NCI-H82 treated with DMSO at 0.1 percent for 48 hours (cell line): Measurements from ENCODE around the gene GRM7.
"Not testable (repeated sequence)": the region's sequence is repeated elsewhere in the genome, so short reads cannot be mapped to it uniquely, and the experiment has no call there.

ENCODE experiments used
- DNase-seq: peaks from one replicate; lab custom pipeline; 2025; ENCODE audit not compliant: unreplicated experiment; lab: John Stamatoyannopoulos, UW

GRM7 gene

DNA sequence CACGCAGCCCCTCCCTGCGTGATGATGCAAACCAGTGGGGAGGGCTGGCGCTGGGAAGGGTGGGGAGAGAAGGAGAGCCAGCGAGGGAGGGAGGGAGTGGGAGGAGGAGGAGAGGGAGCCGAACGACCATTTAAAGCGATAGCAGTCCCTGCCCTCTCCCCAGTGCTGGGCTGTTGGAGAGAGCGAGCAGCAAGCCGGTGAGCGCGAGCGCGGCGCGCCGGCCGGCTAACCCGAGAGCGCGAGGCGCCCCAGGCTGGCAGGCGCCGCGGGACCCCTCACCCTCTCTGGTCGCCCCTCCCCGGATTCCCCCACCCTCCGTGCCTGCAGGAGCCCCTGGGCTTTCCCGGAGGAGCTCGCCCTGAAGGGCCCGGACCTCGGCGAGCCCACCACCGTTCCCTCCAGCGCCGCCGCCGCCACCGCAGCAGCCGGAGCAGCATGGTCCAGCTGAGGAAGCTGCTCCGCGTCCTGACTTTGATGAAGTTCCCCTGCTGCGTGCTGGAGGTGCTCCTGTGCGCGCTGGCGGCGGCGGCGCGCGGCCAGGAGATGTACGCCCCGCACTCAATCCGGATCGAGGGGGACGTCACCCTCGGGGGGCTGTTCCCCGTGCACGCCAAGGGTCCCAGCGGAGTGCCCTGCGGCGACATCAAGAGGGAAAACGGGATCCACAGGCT lies at the start of gene GRM7:
Gene GRM7, plus strand, starts transcription at position 162 of the 671 bp plus-strand sequence.
- no peak for DNase-seq

DNA sequence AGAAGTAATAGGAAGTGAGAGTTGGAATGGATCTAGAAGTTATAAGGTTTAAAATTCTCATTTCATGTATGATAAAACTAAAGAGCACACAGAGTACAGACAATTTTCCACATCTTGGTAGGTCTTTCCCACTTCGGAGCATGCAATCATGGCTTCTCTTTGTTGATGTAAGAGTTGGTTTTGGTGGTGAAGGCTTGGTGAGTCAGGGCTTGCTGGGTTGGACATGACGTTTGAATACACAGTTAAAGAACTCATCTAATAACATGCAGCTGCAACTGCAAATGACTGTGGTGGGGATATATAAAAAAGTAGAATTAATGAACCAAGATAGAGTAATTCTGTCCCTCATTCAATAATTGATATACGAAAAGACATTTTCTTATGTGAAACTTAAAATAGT lies 39.5 kb upstream of the GRM7 start:
- no peak for DNase-seq

DNA sequence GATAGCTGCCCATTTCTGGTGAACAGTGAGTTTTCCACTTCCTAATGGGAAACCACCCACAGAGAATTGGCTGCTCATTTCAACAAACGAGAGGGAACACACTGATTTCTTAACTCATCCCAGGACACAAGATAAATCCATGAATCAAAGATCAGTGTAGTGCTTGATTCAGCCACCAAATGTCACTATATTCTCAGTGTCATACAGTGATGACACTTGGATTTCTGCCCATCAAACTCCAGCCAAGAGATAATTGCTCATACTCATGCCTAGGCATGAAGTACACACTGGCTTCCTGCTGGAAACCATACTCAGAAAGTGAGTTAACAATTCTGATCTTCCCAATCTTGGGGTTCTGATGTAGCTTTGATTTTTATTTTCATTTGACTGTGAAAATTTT lies 35.4 kb upstream of the GRM7 start:
- DNase-seq = no peak

DNA sequence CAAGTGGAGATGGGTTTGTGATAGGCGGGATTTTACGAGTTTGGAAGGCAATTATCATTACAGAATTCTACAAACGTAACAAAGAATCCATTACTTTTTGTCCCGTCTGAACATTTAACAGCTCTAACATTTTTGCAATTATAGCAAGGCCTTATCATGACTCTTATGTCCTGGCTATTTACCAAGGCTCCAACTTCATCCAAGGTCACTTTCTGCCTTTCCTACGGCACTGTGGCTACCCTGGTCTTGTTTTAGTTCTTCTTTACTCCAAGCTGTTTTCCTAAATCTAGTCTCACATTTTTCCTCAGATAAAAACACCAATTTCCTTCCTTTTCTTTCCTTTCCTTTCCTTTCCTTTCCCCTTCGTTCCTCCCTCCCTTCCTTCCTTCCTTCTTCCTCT lies 33.5 kb upstream of the GRM7 start:
- DNase-seq = no peak

DNA sequence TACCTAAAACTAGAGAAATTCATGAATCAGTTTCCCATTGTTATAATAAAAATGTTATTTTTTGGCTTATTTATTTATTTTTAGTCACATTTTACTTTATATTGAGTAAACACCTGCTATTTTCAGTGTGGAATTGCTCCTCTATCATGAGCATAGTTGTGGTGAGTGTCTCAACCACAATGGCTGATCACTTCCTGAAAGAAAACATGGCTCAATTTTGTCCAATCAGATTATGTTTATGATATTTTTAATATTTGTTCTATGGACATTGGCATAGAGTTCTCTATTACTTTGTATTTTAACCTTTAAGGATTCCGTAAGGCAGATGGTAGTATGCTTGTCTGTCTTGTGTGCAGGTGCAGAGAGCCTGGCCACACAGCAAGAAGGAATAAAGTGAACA lies 16.2 kb upstream of the GRM7 start:
- DNase-seq = no peak

DNA sequence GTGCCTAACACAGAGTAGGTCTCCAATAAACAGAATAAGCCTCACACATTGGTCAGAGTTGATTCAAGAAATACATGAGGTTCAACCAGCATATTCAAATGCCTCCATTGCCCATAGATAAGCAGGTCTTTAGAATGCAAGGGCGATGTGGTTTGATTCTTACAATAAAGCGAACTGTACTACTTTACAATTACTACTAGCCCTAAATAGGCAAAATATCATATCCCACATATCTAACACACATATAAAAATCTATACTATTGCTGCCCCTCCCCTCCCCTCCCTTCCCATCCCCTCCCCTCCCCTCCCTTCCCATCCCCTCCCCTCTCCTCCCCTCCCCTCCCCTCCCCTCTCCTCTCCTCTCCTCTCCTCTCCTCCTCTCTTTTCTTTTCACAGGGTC lies 6.7 kb upstream of the GRM7 start:
- DNase-seq = no peak

DNA sequence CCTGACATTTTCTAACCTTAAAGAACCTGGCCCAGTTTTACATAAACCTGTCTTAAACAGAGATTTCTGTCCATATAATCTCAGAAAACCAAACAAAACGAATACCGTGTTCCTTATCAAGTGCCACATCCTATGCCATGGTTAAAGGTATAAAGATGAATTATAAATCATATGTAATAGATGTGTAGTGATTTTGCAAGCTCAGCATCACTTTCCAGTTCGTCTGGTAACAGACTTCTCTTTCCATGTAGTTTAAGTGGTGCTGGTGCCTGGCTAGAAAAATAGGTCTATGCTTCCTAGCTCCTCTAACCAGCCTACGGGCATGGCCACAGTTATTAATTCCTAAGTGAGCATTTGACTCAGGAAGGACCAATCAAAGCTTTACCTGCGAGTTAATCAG lies 3.4 kb upstream of the GRM7 start:
- no peak for DNase-seq

DNA sequence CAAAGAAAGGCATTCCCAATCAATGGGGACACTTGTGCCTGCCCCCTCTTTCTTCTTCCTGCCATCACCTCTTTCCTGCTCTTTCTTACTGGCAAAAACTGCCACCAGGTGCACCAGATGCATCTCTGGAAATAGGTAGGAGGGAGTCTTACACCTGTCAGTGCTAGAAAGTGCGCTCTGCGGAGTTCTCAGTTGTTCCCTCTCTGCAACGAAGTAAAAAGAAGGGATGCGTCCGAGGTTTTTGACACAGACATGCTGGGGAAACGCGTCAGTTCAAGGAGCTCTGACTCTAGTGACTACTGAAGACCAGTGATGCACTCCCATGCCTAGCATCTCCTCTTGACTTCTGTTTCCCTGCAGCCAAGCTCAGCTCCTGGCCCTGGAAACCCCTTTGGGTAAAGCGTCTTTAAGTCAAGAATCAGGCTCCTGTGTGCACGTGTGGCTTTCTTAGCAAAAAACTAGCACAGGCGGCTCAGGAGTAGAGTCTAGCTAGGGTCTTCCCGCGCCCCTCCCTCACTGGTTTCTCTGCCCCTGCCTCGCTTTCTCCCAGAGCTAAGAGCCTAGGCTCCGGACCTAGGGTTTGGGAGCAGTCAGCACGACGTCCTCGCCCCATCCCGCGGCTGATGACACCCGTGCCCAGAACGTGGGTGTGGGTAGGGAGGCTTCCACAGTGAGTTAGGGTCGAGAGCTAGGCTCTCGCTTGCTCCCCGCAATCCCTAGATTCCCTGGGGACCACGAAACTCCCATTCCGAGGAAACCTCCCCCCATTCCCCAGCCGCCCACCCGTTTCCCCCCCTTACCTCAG lies 564 bp upstream of the GRM7 start:
- no peak for DNase-seq

DNA sequence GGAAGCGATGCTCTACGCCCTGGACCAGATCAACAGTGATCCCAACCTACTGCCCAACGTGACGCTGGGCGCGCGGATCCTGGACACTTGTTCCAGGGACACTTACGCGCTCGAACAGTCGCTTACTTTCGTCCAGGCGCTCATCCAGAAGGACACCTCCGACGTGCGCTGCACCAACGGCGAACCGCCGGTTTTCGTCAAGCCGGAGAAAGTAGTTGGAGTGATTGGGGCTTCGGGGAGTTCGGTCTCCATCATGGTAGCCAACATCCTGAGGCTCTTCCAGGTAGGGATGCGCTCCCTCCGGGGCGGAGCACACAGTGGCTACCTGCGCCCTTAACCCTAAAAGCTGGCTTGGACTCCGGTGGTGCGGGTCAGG lies 698 bp downstream of the GRM7 start:
- no peak for DNase-seq

DNA sequence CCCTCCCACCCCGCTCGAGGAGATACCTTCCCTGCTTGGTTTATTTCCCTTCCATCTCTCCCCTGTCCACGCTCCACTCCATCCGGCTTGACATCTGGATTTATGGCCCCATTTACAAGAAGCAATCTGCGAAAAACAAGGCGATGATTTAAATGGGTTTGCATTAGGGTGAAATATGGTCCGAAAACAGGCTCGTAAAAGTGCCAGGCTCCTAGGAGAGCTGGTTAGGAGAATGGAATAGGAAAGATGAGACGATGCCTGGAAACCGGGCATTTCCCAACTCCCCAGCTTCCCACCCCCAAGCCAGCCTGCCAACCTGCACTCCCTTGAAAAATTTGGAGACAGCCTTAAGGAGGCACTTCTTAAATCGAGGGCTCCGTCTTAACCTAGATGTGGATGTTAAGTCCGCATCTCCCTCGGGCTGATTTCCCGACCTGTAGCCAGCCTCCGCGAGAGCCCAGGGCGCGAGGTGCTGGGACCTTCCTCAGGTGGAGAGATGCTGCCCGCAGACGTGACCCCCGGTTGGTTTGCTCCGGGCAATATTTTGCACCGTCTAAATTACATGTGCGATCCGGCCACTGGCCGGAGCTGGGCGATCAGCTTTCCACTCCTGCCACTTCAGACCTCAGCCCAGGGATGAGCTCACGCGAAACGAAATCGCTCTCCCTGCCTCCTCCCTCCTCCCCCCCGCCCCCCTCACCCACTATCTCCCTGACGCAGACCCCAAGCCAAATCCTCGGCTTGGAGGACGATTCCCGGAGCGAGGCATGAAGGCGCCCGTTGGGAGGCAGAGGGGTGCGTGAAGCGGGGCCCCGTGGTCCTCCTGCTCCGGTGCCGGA lies 1.3 kb downstream of the GRM7 start:
- no peak for DNase-seq

DNA sequence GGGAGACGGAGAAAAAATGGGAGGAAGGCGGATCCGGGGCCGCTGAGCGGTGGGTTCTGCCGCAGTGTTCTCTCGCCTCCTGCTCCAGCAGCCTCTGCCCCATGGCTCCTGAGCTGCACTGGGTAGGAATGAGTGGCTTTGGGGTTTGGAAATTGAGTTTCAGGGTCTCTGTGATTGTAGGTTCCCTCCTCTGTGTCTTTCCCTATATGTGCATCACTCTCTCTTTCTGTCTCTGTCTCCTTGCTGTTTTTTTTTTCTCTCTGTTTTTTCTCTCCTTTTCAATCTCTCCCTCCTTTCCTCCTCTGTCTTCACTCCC lies 1.9 kb downstream of the GRM7 start:
- DNase-seq = no peak

DNA sequence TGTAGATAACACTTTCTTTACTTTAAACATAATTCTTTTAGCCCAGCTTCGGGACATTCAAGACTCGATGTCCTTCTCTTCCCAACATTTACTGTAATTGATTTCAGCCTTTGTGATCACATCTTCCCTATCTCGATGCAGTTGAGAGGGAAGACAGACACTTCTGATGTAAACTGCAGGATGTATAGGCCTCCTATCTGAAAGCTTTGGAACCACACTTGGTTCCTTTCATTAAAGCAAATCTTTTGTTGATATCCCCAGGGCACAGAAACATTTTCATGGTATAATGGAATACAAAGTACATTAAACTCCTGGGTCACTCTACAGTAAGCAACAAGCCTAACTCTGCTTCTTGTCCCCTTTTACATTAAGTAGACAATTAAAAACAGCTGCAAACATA lies 6.4 kb downstream of the GRM7 start:
- no peak for DNase-seq

DNA sequence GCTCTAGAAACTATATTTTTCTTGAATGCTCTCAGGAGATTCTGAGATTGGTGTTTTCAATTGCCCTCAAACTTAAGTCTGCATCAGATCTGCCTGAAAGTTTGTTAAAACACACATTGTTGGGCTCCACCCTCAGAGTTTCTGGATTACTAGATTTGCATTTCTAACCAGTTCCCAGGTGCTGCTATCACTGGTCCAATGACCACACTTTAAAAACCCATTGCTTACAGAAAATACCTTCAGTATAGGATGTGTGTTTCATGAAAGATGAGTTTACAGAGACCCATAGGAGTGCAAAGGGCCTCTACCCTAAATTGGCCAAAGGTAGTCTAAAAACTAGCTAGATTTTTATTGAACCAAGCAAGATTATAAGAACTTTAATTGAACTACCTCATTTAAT lies 17.8 kb downstream of the GRM7 start:
- no peak for DNase-seq

DNA sequence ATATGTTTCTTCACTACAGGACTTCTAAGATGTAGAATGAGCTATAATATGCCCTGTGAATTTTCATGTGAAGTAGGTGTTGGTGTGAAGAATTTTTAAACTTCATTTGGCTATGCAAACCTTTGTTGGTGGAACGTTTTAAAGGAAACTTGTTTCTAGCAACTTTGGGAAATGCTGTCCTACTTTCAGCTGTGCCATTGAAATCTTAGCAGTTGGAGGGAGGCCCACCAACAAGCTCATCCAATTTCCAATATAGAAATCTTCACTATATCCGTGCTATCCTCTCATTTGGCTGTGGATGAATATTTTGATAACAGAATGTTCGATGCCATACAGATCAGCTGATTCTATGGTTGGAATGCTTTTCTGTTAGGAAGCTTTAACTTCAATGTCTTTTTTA lies 51.3 kb downstream of the GRM7 start:
- DNase-seq = no peak

DNA sequence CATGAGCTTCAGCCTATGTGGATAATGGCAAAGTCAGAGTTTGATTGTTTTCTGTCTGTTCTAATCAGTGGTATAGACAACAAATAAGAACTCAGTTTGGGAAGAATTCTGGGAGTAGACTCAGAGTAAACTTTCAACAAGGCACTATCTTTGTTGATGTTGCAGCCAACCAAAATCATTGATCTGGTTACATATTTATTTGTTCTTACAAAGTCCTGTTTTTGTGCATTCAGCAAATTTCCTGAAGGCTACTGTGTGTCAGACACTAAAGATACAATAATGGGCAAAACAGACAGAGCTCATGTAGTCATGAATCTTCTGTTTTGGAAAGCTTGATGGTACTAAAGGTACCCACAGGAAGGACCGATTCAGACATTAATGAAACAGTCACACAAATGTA lies 55.0 kb downstream of the GRM7 start:
- no peak for DNase-seq

DNA sequence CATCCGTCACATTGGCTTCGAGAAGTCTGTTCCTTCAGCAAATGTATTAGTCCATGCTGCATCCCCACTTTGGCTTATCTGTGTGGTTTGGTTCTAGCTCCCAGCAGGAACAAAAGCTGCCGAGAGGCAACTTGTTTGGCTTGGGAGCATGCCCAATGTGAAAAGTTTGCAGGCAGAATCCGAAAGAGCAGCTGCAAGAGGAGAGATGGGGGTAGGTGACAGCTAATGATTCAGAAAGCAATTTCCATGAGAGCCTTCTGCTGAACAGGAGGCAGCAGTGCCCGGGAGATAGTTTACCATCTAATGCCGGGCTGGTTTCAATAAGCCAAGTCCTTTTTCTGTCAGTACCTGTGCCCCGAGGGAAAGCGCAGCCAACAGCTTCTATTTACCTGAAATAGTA lies 60.2 kb downstream of the GRM7 start:
- no peak for DNase-seq

DNA sequence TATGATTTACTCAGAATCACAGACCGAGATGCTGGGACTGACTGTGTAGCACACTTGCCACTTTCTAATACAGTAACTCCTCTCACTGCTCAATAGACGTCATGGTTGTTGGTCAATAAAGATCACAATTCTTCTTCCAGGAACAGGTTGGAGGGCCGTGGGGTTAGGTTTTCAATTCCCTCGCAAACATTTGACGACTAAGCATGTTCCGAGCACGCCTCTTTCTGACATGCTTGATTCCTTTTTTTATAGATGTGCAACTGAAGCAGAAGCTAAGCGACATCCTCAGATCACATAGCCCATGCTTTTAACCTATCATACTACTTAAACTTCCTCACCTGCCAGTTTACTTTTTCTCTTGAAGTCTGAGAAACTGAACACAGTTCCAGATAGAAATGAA lies 61.0 kb downstream of the GRM7 start:
- no peak for DNase-seq

DNA sequence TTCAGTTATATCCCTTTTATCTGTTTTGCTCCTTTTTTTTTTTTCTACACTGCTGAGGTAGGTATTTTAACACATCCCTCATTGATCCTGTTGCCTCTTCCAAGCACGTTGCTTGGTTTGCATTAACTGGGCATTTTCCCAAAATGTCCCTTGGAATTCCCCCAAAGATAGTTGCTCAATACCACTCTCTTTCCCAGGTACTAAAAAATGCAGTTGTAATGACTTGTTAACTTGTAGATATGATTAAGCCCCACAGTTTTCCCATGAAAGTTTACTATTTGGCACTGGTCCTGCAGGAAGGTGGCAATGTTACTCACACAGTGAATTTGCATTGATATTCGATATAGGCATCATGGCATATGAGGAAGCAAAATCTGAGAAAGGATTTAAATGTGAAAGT lies 67.1 kb downstream of the GRM7 start:
- no peak for DNase-seq

DNA sequence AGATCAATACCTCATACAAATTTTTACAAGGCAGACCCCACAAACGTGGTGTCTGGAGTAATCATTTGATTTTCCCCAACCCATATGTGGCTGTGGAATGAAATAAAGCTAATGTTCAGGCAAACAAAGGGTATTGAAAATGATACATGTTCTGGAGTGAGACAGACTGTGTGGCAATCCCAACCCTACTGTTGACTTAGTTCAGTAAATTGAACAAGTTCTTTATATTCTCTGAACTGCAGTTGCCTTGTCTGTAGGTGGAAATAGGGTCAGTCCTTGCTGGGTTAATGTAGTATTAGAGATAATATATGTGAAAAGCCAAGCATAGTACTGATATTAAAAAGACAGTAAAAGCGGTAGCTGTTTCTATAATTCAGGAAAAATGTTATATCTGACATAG lies 69.0 kb downstream of the GRM7 start:
- DNase-seq = no peak

DNA sequence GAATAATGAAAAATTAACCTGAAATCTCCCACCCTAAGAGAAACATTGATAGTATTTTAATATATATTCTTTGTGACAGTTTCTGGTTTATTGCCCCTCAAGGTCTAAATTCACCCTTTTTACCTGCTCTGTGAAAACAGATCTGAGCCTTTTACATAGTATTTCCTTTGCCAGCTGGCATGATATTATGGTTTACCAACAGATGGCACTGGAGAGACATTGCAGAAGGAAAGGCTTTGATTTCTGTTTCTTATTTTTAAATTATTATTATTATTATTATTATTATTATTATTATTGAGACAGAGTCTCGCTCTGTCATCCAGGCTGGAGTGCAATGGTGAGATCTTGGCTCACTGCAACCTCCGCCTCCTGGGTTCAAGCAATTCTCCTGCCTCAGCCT lies 74.5 kb downstream of the GRM7 start:
- not testable (repeated sequence) for DNase-seq

DNA sequence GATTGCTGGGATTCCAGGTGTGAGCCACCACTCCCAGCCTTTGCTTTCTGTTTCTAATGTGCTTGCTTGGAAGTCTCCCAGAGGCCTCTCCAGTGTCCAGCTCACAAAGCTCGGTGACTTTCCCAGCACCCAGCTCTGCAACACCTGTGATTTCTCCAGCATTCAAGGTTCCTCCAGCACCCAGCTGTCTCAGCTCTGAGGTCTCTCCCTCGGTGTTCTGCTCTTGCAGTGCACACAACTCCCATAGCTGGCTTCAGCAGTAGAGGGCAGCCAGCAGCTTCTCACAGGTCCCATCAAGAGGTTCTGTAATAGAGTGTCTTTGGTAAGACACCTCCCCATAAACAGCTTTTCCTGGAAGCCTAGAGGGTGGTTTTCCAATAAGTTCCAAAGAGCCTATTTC lies 75.1 kb downstream of the GRM7 start:
- no peak for DNase-seq

DNA sequence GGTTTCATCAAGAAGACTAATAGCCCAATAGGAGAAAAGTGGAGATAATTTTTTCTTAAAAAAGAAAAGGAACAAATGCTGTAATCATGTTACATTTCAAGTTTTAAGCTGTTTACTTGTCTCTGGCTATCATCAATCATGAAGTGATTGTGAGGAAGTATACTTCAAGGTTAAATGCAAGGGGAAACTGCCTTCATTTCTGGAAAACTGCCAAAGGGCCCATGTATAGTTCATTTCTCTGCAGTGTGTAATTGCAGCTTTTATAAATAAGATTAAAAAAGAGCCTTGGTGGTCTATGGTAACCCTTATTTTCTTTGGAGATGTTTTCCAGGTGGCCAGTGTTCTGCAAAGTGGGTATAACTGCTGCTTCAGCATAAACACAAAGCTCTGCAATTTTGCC lies 101.9 kb downstream of the GRM7 start:
- DNase-seq = no peak
